Hepatocyte (in vitro differentiated cells): ENCODE results near the gene MFAP5. TPM values are rescaled to one million over a fixed set of nuclear protein-coding genes. Genes with fewer than 3 reads are reported as not detected.
"Not testable (repeated sequence)": the region's sequence is repeated elsewhere in the genome, so short reads cannot be mapped to it uniquely, and the experiment has no call there.

Experiments
- DNase-seq: peaks from one replicate; pipeline ENCODE4 v3.0.0-alpha.2; 2016; ENCODE audit warnings: low spot score
- H2AFZ ChIP-seq: fragments of 200-600 bp; sonication (generic); 2 replicates; pipeline ENCODE4 v1.6.0; 2016; ENCODE audit warnings: antibody characterized with exemption, mild to moderate bottlenecking
- H3K27ac ChIP-seq: fragments of 200-600 bp; sonication (generic); 2 replicates; pipeline ENCODE4 v1.5.1; 2016; ENCODE audit warnings: mild to moderate bottlenecking
- H3K27me3 ChIP-seq: fragments of 200-600 bp; sonication (generic); 2 replicates; pipeline ENCODE4 v1.6.1; 2016
- H3K36me3 ChIP-seq: fragments of 200-600 bp; sonication (generic); replicated peaks from 2 replicates; pipeline ENCODE4 v1.5.1; 2016; ENCODE audit warnings: low read depth; ENCODE audit not compliant: insufficient read depth
- H3K4me1 ChIP-seq: fragments of 200-600 bp; sonication (generic); 2 replicates; pipeline ENCODE4 v1.5.1; 2016; ENCODE audit warnings: mild to moderate bottlenecking, moderate library complexity; ENCODE audit not compliant: insufficient read depth
- H3K4me2 ChIP-seq: fragments of 200-600 bp; sonication (generic); 2 replicates; pipeline ENCODE4 v1.6.0; 2016
- H3K4me3 ChIP-seq: fragments of 200-600 bp; sonication (generic); 2 replicates; pipeline ENCODE4 v1.5.1; 2016; ENCODE audit warnings: mild to moderate bottlenecking
- H3K79me2 ChIP-seq: fragments of 200-600 bp; sonication (generic); 2 replicates; pipeline ENCODE4 v1.6.0; 2017; ENCODE audit warnings: mild to moderate bottlenecking
- H3K9me2 ChIP-seq: fragments of 200-600 bp; sonication (generic); replicated peaks from 2 replicates; pipeline ENCODE4 v1.6.0; 2017; ENCODE audit warnings: mild to moderate bottlenecking; ENCODE audit not compliant: insufficient read depth
- H3K9me3 ChIP-seq: fragments of 200-600 bp; sonication (generic); 2 replicates; pipeline ENCODE4 v1.5.1; 2016; ENCODE audit warnings: low read depth, mild to moderate bottlenecking
- H4K20me1 ChIP-seq: fragments of 200-600 bp; sonication (generic); 2 replicates; pipeline ENCODE4 v1.6.0; 2016; ENCODE audit warnings: mild to moderate bottlenecking; ENCODE audit not compliant: insufficient read depth, poor library complexity, severe bottlenecking
- CTCF ChIP-seq: fragments of 200-600 bp; sonication (generic); IDR thresholded peaks from 2 replicates; pipeline ENCODE4 v1.5.1; 2016; ENCODE audit warnings: antibody characterized with exemption, mild to moderate bottlenecking; ENCODE audit not compliant: poor library complexity
- EZH2 ChIP-seq: fragments of 200-600 bp; sonication (generic); IDR thresholded peaks from 2 replicates; pipeline ENCODE4 v1.6.1; 2016; ENCODE audit warnings: antibody characterized with exemption, mild to moderate bottlenecking, borderline replicate concordance
- EZH2phosphoT487 ChIP-seq: fragments of 200-600 bp; sonication (generic); IDR thresholded peaks from one replicate; pipeline ENCODE4 v1.6.1; 2018; ENCODE audit warnings: antibody characterized with exemption, mild to moderate bottlenecking, low read depth, moderate library complexity; ENCODE audit not compliant: unreplicated experiment, severe bottlenecking
- WGBS: methylation state at CpG from one replicate; pipeline ENCODE4 v1.1.6; 2016; ENCODE audit warnings: low lambda C conversion rate; ENCODE audit errors: missing lambda C conversion rate; 5-methylcytosine and 5-hydroxymethylcytosine counted together
- polyA plus RNA-seq: library from polyadenylated mRNA; unstranded; fragments of >200 nt; fragmentation: Nextera tagmentation; extraction: Ambion mirVana; gene quantifications from 2 replicates; pipeline ENCODE4 v1.2.1, GENCODE V29; 2016
- total RNA-seq: library from RNA; depleted of rRNA; stranded (reverse); fragments of >200 nt; gene quantifications from 2 replicates; pipeline ENCODE4 v1.2.3, GENCODE V29; 2014

The MFAP5 gene
- total and polyA plus RNA-seq, 2 experiments from 2014 or later = 0.15 to 1.9 TPM

GRCh38 chr12:8636581-8636980, 26.0 kb downstream of the MFAP5 start:
- Histone ChIP-seq H2AFZ (peak overlapping the region; percentile 35), H3K9me2 (no peaks in the 10 kb centered on the region), H3K9me3 (no peaks in the 10 kb centered on the region), H3K27me3 (no peaks in the 10 kb centered on the region), H3K4me1 (peaks cover 4% of the 10 kb centered on the region), H3K4me3 (no peak overlapping the region), H3K4me2 (no peak overlapping the region), H3K36me3 (no peaks in the 10 kb centered on the region), H3K27ac (no peak overlapping the region), H3K79me2 (no peaks in the 10 kb centered on the region), H4K20me1 (no peaks in the 10 kb centered on the region)
- TF ChIP-seq CTCF (no peak), EZH2phosphoT487 (no peak), EZH2 (no peak)
- WGBS = 51% methylated on average over 5 of the region's 5 CpGs
- DNase-seq = no peak

- WGBS = 12% methylated on average over 8 of the region's 8 CpGs
- not testable (repeated sequence) for H3K4me2 ChIP-seq
These were observed 26.6 kb downstream of the MFAP5 start for GRCh38 chr12:8636007-8636346.

DNA sequence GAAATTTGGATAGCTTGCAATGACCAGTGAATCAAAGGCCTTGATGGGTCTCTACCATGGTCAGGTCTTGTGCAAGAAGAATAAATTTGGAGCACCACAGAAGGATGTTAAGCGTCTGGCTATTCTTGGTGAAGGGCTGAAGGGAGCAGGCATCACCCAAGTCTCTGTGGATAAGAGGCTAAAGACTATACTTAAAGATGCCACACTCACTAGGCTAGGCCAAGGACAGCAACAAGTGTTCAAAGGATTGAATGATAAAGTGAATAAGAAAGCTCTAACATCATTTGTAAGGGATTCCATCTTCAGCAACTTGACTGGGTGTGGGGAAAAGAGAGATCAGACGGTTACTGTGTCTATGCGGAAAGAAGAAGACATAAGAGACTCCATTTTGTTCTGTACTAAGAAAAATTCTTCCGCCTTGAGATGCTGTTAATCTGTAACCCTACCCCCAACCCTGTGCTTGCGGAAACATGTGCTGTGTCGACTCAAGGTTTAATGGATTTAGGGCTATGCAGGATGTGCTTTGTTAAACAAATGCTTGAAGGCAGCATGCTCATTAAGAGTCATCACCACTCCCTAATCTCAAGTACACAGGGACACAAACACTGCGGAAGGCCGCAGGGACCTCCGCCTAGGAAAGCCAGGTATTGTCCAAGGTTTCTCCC, 27.2 kb downstream of the MFAP5 start:
- H3K4me3 ChIP-seq, DNase-seq, H3K9me2 ChIP-seq, H4K20me1 ChIP-seq, H3K4me2 ChIP-seq, H3K9me3 ChIP-seq, H3K27me3 ChIP-seq, H3K79me2 ChIP-seq, H3K4me1 ChIP-seq, H3K36me3 ChIP-seq: not testable (repeated sequence)
- WGBS = 38% methylated on average over 9 of the region's 9 CpGs
- H3K27ac ChIP-seq = peak overlapping the region; percentile 39
- peak overlapping the region; percentile 35 for H2AFZ ChIP-seq

More at GRCh38 chr12:8636007-8636346, 26.6 kb downstream of the MFAP5 start:
- H3K27me3 ChIP-seq, H3K79me2 ChIP-seq, H4K20me1 ChIP-seq, H3K4me3 ChIP-seq, H3K27ac ChIP-seq, H3K4me1 ChIP-seq, H3K9me2 ChIP-seq, H3K36me3 ChIP-seq, H3K9me3 ChIP-seq, DNase-seq: not testable (repeated sequence)
- peak overlapping the region; percentile 35 for H2AFZ ChIP-seq

DNA sequence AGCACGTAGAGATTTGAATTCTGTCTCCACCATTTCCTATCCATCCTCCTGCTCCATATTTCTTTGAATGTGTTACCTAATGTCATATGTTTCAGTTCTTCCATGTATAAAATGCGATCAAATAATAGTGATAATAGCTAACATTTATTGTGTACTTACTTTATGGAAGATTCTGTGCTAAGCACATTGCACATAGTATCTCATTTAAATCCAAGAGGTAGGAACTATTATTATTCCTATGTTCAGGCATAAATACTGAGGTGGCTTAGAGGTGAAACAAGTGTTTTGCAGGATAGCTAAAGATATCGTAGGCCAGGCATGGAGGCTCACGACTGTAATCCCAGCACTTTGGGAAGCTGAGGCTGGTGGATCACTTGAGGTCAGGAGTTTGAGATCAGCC, 32.5 kb downstream of the MFAP5 start:
- 92% methylated on average over 4 of the region's 4 CpGs for WGBS
- no peaks in the 10 kb centered on the region for H3K79me2 ChIP-seq
- no peaks in the 10 kb centered on the region for H3K4me1 ChIP-seq
- no peak overlapping the region for H3K27ac ChIP-seq
- H3K36me3 ChIP-seq = no peaks in the 10 kb centered on the region
- DNase-seq = no peak
- H3K9me2 ChIP-seq = no peaks in the 10 kb centered on the region
- no peaks in the 10 kb centered on the region for H3K27me3 ChIP-seq
- no peaks in the 10 kb centered on the region for H3K9me3 ChIP-seq
- H4K20me1 ChIP-seq = no peaks in the 10 kb centered on the region
- H2AFZ ChIP-seq = no peak overlapping the region
- no peak overlapping the region for H3K4me3 ChIP-seq
- TF ChIP-seq EZH2phosphoT487 = no peak
- no peak for TF ChIP-seq EZH2
- no peak for TF ChIP-seq CTCF
- H3K4me2 ChIP-seq = no peak overlapping the region
